HK-2 (cell line): ENCODE data around the gene CCKAR.

Source experiments
- DNase-seq: peaks from one replicate; pipeline ENCODE4 v3.0.0-alpha.2; 2018; ENCODE audit not compliant: unreplicated experiment

Gene CCKAR, protein sequence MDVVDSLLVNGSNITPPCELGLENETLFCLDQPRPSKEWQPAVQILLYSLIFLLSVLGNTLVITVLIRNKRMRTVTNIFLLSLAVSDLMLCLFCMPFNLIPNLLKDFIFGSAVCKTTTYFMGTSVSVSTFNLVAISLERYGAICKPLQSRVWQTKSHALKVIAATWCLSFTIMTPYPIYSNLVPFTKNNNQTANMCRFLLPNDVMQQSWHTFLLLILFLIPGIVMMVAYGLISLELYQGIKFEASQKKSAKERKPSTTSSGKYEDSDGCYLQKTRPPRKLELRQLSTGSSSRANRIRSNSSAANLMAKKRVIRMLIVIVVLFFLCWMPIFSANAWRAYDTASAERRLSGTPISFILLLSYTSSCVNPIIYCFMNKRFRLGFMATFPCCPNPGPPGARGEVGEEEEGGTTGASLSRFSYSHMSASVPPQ

DNA sequence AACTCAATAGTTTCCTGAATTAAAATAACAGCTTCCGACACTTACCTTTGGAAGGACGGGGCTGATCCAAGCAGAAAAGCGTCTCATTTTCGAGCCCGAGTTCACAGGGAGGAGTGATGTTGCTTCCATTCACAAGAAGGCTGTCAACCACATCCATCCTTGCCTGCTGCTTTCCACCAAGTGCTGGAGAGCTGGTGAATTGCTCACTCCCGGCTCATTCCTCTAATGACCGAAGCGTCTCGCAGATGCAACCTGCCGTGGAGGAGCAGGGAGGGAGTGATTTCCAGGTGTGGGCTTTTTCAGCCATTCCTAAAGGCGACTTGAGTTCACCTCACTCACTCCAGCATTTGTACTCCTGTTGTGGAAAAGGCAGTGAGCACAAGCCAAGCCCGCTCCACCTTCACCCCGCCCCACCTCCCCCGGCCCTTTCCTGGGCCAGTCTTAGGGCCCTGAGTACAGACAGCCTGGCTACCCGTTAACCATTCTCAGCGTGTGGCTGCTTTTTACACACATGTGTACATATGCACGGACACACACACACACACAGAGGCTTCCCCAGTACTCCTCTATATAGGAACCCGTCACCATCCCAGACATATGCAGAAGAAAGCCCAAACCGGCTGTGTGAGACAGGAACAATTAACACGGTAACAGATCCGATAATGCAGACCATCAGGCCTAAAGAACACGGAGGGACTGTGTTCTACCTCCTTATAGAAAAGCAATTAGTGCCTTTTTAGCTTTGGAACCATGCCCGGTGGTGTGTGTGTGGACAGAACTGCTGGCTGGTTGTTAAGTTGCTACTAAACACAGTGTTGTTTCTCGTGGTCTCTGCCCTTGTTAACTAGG lies at the start of gene CCKAR:
Gene CCKAR (minus strand): TSS at position 374 of the 849 bp plus-strand sequence. CDS start 217 bp downstream, at position 157.
- no peak for DNase-seq

DNA sequence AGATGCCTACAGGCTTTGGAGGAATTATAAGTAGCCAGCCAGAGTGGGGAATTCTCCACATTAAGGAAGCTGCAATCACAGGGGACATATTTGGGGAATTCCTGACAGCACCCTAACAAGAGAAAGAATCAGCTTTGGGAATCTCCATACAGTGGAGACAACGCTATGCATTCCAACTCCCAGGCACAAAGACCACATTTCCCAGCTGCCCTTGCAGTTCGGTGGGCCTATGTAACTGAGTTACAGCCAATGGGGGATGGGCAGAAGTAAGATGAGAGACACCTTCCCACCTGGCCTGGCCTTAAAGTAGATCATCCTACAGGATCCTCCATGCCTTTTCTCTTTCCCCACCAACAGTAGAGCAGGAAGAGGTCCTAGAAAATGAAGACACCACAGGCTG lies 43.4 kb upstream of the CCKAR start:
- no peak for DNase-seq

DNA sequence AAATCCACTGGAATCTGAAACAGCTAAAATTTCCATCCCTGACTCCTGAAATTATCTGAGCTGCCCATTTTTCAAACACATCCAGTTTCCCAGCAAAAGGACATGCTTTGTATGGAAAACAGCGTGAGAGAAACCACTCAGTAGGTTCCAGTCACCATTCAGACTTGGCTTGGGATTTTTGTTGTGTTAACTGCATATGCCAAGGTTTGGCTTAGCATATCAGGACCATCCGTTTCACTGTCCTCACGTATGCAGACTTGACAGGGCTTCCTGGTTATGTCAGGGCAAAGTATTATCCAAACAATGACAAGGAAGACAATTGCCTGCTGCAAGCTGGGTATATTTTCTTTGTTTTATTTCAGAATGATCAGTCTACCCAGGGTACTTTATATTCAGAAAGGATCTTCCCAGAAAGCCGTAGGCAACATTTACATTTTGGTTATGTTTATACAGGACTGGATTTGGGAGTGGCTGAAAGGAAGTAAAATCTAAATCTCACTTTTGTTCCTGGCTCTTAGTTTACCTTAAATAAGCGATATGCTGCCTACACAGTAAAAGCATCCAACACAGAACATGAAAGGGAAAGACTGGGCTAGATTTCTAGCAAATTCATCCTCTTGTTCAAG lies 41.3 kb upstream of the CCKAR start:
- DNase-seq: no peak

DNA sequence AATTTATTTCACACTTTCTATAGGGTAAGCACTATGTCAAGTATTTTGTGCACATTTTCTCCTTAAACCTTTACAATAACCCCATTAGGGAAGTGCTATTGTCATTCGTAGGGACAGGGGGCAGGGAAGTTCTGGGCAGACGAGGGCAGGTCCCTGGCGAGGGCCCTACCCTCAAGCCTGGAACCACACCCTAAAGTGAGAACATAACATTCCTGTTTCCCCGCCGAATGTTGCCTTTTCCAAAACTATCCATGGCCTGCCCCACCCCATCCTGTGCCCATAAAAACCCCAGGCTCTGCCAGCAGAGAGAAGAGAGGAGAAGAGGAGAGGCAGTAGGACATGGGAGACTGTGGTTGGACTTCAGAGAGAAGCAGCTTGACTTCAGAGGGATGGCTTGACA lies 39.8 kb upstream of the CCKAR start:
- no peak for DNase-seq

DNA sequence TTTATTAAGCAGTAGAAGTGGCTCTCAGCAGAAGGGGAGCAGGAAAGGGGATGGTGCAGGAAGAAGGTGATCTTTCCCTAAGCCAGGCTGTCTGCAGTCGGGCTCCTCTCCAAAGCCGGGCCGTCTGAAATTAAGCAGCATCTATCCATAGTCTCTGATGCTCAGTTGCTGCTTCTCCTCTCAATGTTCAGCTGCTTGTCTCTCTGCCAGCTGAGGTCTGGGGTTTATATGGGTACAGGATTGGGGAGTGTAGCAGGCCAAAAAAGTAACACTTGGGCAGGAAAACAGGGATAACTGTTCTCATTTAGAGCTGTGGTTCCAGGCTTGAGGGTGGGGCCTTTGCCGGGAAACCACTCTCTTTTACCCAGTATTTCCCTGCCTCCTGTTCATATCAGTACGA lies 39.2 kb upstream of the CCKAR start:
- no peak for DNase-seq

DNA sequence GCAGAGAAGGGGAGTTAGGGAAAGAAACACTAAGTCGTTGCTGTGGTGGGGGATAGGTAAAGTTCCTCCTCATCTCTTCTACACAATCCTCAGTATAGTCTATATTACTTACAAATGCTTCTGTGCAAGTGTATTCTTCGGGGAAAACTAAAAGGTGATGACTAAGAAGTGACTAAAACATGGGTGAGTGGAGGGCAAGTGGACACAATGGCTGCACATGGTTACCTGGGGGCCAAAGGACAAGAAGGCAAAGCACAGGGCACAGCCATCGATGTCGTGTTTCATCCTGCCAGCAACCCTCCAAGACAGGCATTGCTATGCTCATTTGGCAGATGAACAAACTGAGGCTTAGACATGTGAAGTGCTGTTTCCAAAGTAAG lies 35.5 kb upstream of the CCKAR start:
- no peak for DNase-seq

DNA sequence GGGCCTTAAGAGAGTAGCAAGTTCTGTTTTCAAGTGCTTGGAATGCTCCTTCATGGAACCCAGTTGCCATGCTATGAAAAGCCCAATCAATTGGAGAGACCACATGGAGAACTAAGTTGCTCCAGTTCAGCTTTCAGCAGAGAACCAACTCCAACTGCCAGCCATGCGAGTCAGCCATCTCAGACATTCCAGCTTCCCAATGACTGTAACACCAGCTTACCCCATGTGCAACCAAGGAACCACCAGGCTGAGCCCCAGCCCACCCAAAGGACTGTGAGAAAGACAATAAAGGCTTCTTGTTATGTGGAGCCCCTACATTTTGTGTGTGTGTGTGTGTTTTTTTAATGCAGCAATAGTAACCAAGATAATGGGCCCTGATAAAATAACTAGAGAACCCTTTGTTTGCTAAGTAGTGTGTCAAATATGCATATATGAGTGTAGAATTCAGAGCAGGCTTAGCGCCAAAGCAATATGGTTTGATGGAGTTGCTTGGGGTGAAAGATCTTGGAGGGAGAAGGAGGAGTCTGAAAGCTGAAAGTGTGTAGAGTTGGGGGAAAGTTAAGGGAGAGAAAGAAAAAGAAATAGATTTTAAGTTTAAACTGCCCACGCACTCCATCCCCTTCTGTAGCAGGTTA lies 35.0 kb upstream of the CCKAR start:
- DNase-seq: peak; percentile 36

DNA sequence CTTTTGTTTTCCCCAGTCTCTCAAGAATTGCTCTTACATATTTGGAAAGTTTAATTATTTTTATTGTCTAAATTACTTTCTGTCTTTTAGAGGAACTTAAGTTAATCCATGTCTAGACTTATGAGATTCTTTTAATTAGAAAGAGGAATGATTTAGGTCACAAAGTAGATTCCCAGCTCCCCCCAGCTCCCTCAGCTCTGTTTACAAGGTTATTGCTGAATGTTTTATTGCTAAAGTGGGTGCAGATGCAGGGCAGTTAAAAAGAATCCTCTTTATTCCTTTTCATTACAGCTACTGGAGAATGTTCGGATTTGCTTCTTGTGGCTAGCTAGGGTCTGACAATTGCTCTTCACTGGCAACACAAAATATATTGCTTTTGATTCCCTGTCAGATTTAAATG lies 33.7 kb upstream of the CCKAR start:
- DNase-seq: no peak

DNA sequence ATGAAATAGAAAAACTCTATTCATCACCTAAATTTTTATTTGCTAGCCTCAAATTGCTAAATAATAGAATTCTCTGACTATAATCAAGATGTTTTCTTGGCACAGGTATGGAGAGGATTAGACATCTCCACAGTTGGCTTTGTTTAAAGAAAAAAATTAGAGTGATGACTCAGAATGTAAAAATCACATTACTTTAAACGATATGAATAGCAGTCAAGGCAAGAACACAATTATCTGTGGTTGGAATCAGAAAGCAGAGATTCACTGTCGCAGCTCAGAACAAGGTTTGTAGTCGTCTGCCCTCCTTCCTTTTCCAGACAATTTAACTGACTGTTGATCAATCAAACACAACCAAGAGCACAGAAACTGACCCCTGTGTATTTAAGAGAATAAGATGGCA lies 32.2 kb upstream of the CCKAR start:
- no peak for DNase-seq

DNA sequence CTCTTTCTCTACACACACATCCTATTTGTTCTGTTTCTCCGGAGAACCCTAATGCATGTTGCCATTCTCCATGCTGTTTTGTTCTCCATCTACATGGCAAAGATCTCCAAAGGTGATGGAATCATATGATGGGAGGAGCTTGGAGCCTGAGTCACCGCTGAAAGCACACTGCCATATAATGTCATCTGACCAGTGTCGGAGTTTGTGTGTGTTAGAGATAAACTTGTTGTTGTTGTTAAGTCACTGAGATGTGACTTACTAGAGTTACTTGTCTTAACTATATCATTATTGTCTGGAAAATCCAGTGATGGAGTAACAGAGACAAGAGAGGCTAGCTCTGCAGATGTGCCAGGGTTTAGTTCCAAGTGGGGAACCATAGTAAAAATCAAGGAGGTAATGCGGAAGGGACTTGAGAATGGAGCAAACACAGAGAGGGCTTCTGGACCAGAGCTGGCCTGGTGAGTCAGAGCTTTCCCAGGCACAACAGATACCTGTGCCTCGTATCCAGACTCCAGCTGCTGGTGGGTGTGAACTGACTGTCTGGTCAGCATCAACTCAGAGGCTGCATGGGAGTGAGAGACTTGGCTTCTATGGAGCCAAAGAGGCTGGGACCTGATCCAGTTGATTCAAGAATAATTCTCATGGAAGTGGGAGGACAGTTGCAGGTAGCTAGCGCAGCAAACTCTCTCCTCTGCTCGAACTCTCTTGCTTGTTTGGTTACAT lies 30.6 kb upstream of the CCKAR start:
- no peak for DNase-seq

DNA sequence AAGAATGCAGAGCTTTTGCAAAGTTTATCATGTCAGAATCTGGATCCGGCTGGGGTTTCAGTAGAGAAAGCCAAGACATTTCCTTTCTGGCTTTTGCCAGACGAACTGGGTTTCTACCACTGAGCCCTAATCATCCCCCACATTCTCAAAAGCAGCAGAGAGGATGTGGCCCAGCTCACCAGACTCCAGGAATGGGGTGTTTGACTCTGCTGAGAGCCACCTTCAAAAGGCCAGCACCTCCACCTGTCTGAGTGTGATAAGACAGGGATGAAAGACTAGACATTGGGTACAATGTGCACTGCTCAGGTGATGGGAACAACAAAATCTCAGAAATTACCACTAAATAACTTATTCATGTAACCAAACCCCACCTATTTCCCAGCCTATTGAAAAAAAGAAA lies 25.7 kb upstream of the CCKAR start:
- no peak for DNase-seq

DNA sequence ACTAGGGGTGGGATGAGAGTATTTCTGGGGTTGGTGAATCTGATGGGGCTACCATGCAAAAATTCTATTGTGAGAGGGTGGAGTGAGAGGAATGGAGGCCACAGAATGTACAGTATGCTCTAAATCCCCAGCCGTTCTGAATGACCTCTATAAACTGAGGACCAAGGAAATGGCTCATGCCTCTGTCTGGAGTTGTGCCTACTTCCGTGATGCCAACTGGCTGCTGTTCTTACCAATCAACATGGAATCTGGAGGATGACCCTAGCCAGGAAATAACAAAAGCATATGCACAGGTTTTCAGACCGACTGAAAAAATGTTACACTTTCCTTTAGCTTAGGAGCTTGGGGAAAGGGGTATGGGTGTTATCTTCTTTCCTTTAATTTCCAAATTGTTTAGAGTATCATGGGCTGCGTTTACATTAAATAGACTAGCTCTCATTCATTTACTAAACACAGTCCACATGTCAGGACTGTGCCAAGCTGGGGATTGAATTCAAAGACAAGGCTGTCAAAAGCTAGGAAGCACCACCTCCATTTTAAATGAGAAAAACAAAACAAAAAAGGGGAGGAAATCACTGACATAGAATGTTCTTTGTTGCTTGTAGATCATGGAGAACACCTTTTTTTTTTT lies 20.2 kb upstream of the CCKAR start:
- no peak for DNase-seq

DNA sequence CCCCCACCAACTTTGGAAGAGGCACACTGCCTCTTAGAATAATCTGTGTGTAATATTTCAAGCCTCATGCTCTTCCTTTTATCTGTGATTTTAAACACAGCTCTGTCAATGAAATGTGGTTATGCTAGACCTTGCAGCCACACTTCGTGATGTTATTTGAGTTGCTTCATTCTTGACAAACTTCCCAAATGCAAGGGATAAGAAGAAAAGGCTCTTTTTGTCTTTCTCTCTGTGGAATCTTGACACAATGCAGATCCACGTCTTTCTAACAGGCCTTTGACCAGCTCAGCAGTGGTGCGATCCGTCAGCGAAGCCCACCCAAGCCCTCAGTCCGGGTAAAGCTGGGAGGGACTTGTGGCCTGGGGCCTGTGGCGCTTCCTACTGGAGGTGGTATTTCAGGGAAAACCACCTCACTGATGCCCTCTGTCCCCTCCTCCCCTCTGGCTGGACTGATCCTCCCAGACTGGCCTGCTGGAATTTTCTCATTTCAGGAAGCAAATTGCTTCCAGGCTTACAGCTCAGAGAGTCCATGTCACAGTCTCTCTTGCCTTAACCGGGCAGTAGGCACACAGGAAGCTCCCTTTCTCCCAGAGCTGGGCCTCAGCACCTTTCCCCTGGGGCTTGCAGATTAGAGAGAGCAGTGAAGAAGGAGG lies 19.5 kb upstream of the CCKAR start:
- no peak for DNase-seq

DNA sequence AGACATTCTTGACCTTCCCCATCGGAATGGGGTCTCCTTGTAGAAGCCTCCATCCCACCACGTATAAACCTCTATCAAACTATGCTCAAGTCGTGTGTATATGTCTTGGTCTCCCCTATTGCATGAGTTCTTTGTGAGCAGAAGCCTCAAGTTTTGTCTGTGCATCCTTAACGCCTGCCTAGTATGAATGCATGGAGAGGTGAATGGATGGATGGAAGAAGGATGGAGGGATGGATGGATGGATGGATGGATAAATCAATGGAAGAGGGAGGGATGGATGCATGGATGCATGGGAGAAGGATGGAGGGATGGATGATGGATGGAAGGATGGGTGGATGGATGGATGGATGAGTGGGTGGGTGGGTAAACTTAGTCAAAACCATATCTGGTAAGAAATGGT lies 17.0 kb upstream of the CCKAR start:
- DNase-seq: no peak

DNA sequence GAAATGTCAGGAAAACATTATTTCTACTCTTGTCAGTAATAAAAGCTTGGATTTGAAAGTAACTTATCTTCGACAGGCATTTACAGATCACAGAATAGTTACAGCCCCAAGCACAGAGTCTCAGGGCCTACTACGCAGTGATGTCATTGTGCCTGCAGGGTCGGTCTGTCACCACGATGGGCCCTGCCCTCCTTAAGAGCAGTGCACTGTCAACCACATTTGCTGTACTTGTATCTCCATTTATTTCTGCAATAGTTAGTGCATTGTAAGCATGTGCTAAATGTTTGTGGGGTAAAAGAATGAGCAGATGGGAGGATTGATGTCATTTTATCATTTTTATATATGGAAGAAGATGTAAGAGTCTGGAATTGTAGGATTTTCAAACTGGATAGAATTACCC lies 13.6 kb upstream of the CCKAR start:
- no peak for DNase-seq

DNA sequence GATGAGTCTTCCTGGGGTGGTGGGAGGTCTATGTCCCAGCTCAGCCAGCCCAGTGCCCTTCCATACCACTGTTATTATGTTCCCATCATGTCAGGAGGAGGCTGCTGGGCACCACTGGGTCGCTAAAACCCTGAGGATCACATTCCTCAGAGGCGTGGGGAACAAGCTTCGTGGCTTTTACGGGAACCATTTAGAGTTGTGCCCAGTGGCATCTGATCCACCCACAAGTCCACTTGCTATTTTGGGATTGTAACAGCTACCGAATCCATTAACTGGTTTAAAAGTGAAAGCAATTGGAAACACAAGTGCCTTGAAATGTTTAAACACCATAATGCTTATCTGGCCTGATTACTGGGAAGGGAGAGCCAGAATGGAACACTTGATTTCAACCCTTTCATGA lies 13.1 kb upstream of the CCKAR start:
- DNase-seq: no peak

DNA sequence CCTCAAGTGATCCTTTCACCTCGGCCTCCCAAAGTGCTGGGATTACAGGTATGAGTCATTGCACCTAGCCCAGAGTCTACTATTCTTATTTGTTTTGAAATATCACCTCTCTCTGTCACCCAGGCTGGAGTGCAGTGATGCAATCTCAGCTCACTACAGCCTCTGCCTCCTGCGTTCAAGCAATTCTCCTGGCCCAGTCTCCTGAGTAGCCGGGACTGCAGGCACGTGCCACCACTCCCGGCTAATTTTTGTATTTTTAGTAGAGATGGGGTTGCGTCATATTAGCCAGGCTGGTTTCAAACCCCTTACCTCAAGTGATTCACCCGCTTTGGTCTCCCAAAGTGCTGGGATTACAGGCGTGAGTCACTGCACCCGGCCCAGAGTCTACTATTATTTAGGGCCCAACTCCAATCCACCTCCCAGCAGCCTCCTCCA lies 10.3 kb upstream of the CCKAR start:
- peak; percentile 38 for DNase-seq

DNA sequence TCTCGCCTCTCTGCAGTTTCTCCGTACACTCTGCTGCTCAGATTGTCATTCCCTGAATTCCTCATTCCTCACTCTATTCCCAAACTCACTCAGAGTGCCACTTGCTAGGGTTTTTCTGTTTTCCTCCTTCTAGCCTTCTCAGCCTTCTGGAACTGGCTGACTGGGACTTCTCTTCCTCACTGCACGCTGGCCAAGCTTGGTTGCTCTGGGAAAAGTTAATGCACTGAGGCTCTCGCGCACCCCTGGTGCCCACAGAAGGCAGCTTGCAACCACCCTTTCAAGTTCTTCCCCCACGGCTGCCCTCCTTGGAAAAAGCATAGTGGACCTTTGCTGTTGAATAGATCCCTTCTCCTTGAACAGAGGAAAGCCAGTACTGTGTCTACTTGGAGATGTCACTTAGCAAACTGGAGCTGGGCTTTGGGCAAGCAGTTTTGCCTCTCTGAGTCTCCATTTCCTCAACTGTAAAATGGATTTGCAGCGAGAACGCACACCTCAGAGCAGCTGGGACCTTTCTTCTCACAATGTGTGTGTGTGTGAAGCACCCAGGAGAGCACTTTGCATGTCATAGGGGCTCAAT lies 6.0 kb upstream of the CCKAR start:
- no peak for DNase-seq

DNA sequence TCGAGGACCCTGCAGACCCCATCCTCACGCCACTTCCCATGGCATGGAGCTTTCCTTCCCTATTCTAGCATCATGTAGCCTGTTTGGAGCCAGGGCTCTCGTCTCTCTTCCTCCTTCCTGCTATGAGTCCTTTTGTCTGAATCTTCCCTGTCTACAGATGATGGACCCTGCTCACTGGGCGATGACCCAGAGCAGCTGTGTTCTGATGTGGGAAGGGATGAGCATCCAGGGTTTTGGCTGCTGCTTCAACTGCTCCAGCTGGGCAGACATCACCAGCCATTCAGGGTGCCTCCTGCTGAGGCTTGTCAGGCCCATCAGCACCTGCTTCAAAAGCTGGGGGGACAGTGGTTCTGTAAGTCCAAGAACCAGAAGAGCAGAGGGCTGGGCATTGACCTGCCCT lies 3.2 kb upstream of the CCKAR start:
- DNase-seq: no peak
